CD14-positive monocyte (primary cell): ENCODE results near the gene CISD3. TPM values are rescaled to one million over a fixed set of nuclear protein-coding genes. Genes with fewer than 3 reads are reported as not detected.

Experiments
- DNase-seq, 3 donors: peaks; one replicate each; pipeline ENCODE4 v3.0.0-alpha.2; 2011 to 2022
- H2AFZ ChIP-seq: 2 replicates; pipeline ENCODE4 v1.6.0; 2012; ENCODE audit warnings: mild to moderate bottlenecking, low read depth, low read length, inconsistent platforms; ENCODE audit not compliant: insufficient read depth, poor library complexity, severe bottlenecking
- H3K27ac ChIP-seq, 2 donors: 1 replicate in 1 of 2; 2 replicates in 1 of 2; pipeline ENCODE4 v1.5.1; 2012 to 2013; ENCODE audit warnings: low read length in 2 of 2, control low read depth in 1 of 2, inconsistent platforms in 1 of 2, low read depth in 1 of 2, mild to moderate bottlenecking in 1 of 2
- H3K27me3 ChIP-seq, 2 donors: one replicate each; pipeline versions ENCODE4 v1.6.0 to v1.6.1; 2011 to 2013; ENCODE audit warnings: low read length in 2 of 2; ENCODE audit not compliant: control insufficient read depth in 2 of 2, insufficient read depth in 2 of 2
- H3K36me3 ChIP-seq, 2 donors: replicated peaks in 1 of 2; 1 replicate in 1 of 2; 2 replicates in 1 of 2; pipeline versions ENCODE4 v1.5.1 to v1.6.1; 2012 to 2013; ENCODE audit warnings: low read length in 2 of 2, control low read depth in 1 of 2, inconsistent platforms in 1 of 2, mild to moderate bottlenecking in 1 of 2; ENCODE audit not compliant: insufficient read depth in 2 of 2, control insufficient read depth in 1 of 2
- H3K4me1 ChIP-seq, 2 donors: 1 replicate in 1 of 2; 2 replicates in 1 of 2; pipeline versions ENCODE4 v1.5.1 to v1.6.1; 2012 to 2013; ENCODE audit warnings: low read length in 2 of 2, control low read depth in 1 of 2, inconsistent platforms in 1 of 2, mild to moderate bottlenecking in 1 of 2, moderate library complexity in 1 of 2; ENCODE audit not compliant: insufficient read depth in 2 of 2, control insufficient read depth in 1 of 2
- H3K4me2 ChIP-seq: replicated peaks from 2 replicates; pipeline ENCODE3; 2012; ENCODE audit warnings: low read length, moderate library complexity, mild to moderate bottlenecking; ENCODE audit not compliant: poor library complexity, severe bottlenecking; ENCODE audit errors: extremely low read depth
- H3K4me3 ChIP-seq, 3 experiments: fragments of 200-600 bp in 1 of 3; sonication (generic) in 1 of 3; replicated peaks in 1 of 3; 1 replicate in 2 of 3; 2 replicates in 1 of 3; pipeline ENCODE4 v1.5.1; 2011 to 2013; ENCODE audit warnings: low read length in 3 of 3, mild to moderate bottlenecking in 3 of 3, control low read depth in 2 of 3, low read depth in 2 of 3, inconsistent platforms in 1 of 3, moderate library complexity in 1 of 3
- H3K79me2 ChIP-seq: 2 replicates; pipeline ENCODE4 v1.6.0; 2012; ENCODE audit warnings: mild to moderate bottlenecking, control low read depth, inconsistent platforms, low read length, moderate library complexity; ENCODE audit not compliant: insufficient read depth
- H3K9ac ChIP-seq: 2 replicates; pipeline ENCODE4 v1.6.0; 2017; ENCODE audit warnings: low read length, mild to moderate bottlenecking; ENCODE audit not compliant: insufficient read depth, poor library complexity, severe bottlenecking
- H3K9me3 ChIP-seq, 2 donors: replicated peaks in 1 of 2; 1 replicate in 1 of 2; 2 replicates in 1 of 2; pipeline versions ENCODE4 v1.5.1 to v1.6.1; 2012 to 2013; ENCODE audit warnings: low read length in 2 of 2, control low read depth in 1 of 2; ENCODE audit not compliant: control insufficient read depth in 1 of 2, insufficient read depth in 1 of 2
- H4K20me1 ChIP-seq: 2 replicates; pipeline ENCODE4 v1.6.0; 2012; ENCODE audit warnings: mild to moderate bottlenecking, low read length, control low read depth, moderate library complexity; ENCODE audit not compliant: insufficient read depth
- H3K27ac Mint-ChIP-seq, 7 donors: one replicate each; pipeline ENCODE4 v1.8.0; 2020; ENCODE audit warnings: mild to moderate bottlenecking in 7 of 7, mixed read lengths in 7 of 7, moderate library complexity in 6 of 7, inconsistent platforms in 2 of 7
- H3K27me3 Mint-ChIP-seq, 3 donors: one replicate each; pipeline ENCODE4 v1.8.0; 2021 to 2022; ENCODE audit warnings: low read depth in 3 of 3, mild to moderate bottlenecking in 3 of 3, mixed read lengths in 3 of 3, moderate library complexity in 3 of 3, inconsistent platforms in 1 of 3
- H3K36me3 Mint-ChIP-seq, 2 donors: one replicate each; pipeline ENCODE4 v1.8.0; 2020; ENCODE audit warnings: mixed read lengths in 2 of 2, inconsistent platforms in 1 of 2, mild to moderate bottlenecking in 1 of 2
- H3K4me1 Mint-ChIP-seq: one replicate; pipeline ENCODE4 v1.8.0; 2020; ENCODE audit warnings: mild to moderate bottlenecking, mixed read lengths
- H3K4me3 Mint-ChIP-seq, 2 donors: one replicate each; pipeline ENCODE4 v1.8.0; 2020; ENCODE audit warnings: mild to moderate bottlenecking in 2 of 2, mixed read lengths in 2 of 2, moderate library complexity in 1 of 2
- H3K9me3 Mint-ChIP-seq, 7 donors: one replicate each; pipeline ENCODE4 v1.8.0; 2020 to 2022; ENCODE audit warnings: mixed read lengths in 7 of 7, mild to moderate bottlenecking in 6 of 7, moderate library complexity in 6 of 7, inconsistent platforms in 2 of 7
- CTCF ChIP-seq: fragments of 200-600 bp; IDR thresholded peaks from one replicate; pipeline ENCODE4 v1.8.0; 2022; ENCODE audit warnings: antibody characterized with exemption, mild to moderate bottlenecking
- WGBS: methylation state at CpG from one replicate; pipeline ENCODE4 v1.1.5; 2013; ENCODE audit warnings: missing lambda C conversion rate; ENCODE audit not compliant: insufficient coverage; 5-methylcytosine and 5-hydroxymethylcytosine counted together
- intact Hi-C, 2 donors: fragments of 100-400 bp; cut with micrococcal nuclease; formaldehyde crosslinking; loops; one replicate each; pipeline versions ENCODE4 v1.15.0 to v1.15.1; 2023
- polyA plus RNA-seq, 3 donors: library from polyadenylated mRNA; depleted of rRNA in 1 of 3; unstranded in 2 of 3; stranded (reverse) in 1 of 3; fragments of 300-500 nt in 2 of 3; fragments of >200 nt in 1 of 3; fragmentation: Illumina TruSeq in 2 of 3; gene quantifications; 1 replicate in 2 of 3; 2 replicates in 1 of 3; pipeline ENCODE4 v1.2.3, GENCODE V29; 2012 to 2021

CISD3 gene
- polyA plus RNA-seq, 3 donors, result 7.1 to 61.2 (median 53.4) TPM

- Histone ChIP-seq H4K20me1 (no peaks in the 10 kb centered on the region), H3K36me3 (no peaks in the 10 kb centered on the region), H3K4me2 (no peak overlapping the region), H3K4me3 (no peak overlapping the region), H3K27me3 (no peaks in the 10 kb centered on the region), H3K9me3 (no peaks in the 10 kb centered on the region), H2AFZ (no peak overlapping the region), H3K9ac (no peak overlapping the region), H3K27ac (no peak overlapping the region), H3K4me1 (peaks cover 46 to 47% of the 10 kb centered on the region in 2 donors), H3K79me2 (no peaks in the 10 kb centered on the region)
- peaks cover 52% of the 10 kb centered on the region for H3K4me1 Mint-ChIP-seq
- H3K4me3 Mint-ChIP-seq, result peak overlapping the region in 1 of 2 donors; percentile 60
- H3K27ac Mint-ChIP-seq, result peak overlapping the region in 2 of 7 donors; percentile 70 to 78
- intact Hi-C loops, result no loop called here
- peak in 1 of 3 donors; percentile 51 for DNase-seq
- TF ChIP-seq CTCF, result no peak
- H3K36me3 Mint-ChIP-seq, result peaks cover 0 to 1% of the 10 kb centered on the region in 2 donors
- H3K9me3 Mint-ChIP-seq, result peaks cover 0 to 2% (median 0%) of the 10 kb centered on the region in 7 donors
- 100% methylated on average over 3 of the region's 5 CpGs for WGBS
- H3K27me3 Mint-ChIP-seq, result peaks cover 11 to 23% (median 16%) of the 10 kb centered on the region in 3 donors
Measured at GRCh38 chr17:38698760-38699159, 31.4 kb upstream of the CISD3 start.

- H3K4me1 ChIP-seq, result peaks cover 59 to 61% of the 10 kb centered on the region in 2 donors
- Mint-ChIP-seq H3K27ac (peak overlapping the region; percentile 97 to 100 (median 100)), H3K4me3 (peak overlapping the region; percentile 78 to 86), H3K4me1 (peaks cover 57% of the 10 kb centered on the region), H3K36me3 (peaks cover 0 to 1% of the 10 kb centered on the region in 2 donors), H3K27me3 (peaks cover 22 to 24% (median 23%) of the 10 kb centered on the region in 3 donors), H3K9me3 (peaks cover 0 to 5% (median 0%) of the 10 kb centered on the region in 7 donors)
- WGBS, result 0% methylated on average over 22 of the region's 25 CpGs
- H3K9me3 ChIP-seq, result no peaks in the 10 kb centered on the region
- H3K9ac ChIP-seq, result peak overlapping the region; percentile 93
- peak; percentile 94 to 100 (median 95) for DNase-seq
- peak overlapping the region; percentile 99 to 100 for H3K27ac ChIP-seq
- peak overlapping the region; percentile 86 to 93 (median 90) for H3K4me3 ChIP-seq
- no peak for TF ChIP-seq CTCF
- H3K27me3 ChIP-seq, result peaks cover 0 to 6% of the 10 kb centered on the region in 2 donors
- H2AFZ ChIP-seq, result no peak overlapping the region
- intact Hi-C loops, result loop anchor here (2.0 to 10.0 kb wide), 3 partner anchors 29 to 163 kb away; partner anchors contain the start of gene CISD3 (in 1 of the 2)
- H4K20me1 ChIP-seq, result peaks cover under 1% of the 10 kb centered on the region
- peak overlapping the region; percentile 93 for H3K4me2 ChIP-seq
- H3K36me3 ChIP-seq, result no peaks in the 10 kb centered on the region
- no peaks in the 10 kb centered on the region for H3K79me2 ChIP-seq
Measured at GRCh38 chr17:38701504-38702165, 28.5 kb upstream of the CISD3 start.
